Measurements from ENCODE around the gene MAPK1IP1L.
"Not testable (repeated sequence)": the region's sequence is repeated elsewhere in the genome, so short reads cannot be mapped to it uniquely, and the experiment has no call there.

MAPK1IP1L gene

GRCh38 chr14:55054098-55054497 lies 2.7 kb downstream of the MAPK1IP1L start:
- no peak for DNase-seq

GRCh38 chr14:55057919-55058318 lies 6.5 kb downstream of the MAPK1IP1L start:
- no peak for DNase-seq

- DNase-seq: no peak
Measured at GRCh38 chr14:55059333-55059732, 7.9 kb downstream of the MAPK1IP1L start.

GRCh38 chr14:55062517-55063351 lies 11.3 kb downstream of the MAPK1IP1L start:
- peak in 4 of 51 donors; percentile 3 to 16 (median 6) for DNase-seq

GRCh38 chr14:55064896-55065295 lies 13.4 kb downstream of the MAPK1IP1L start:
- not testable (repeated sequence) for DNase-seq

- DNase-seq: no peak
Measured at GRCh38 chr14:55065411-55065810, 14.0 kb downstream of the MAPK1IP1L start.

- DNase-seq: no peak
Measured at GRCh38 chr14:55066223-55066622, 14.8 kb downstream of the MAPK1IP1L start.

GRCh38 chr14:55070981-55071411 lies 19.5 kb downstream of the MAPK1IP1L start:
- no peak for DNase-seq

- peak in 31 of 51 donors; percentile 2 to 79 (median 36) for DNase-seq
Measured at GRCh38 chr14:55071870-55072640, 20.6 kb downstream of the MAPK1IP1L start.

GRCh38 chr14:55073856-55074255 lies 22.4 kb downstream of the MAPK1IP1L start:
- no peak for DNase-seq

- DNase-seq: no peak
Measured at GRCh38 chr14:55074662-55075061, 23.2 kb downstream of the MAPK1IP1L start.

GRCh38 chr14:55075628-55076175 lies 24.3 kb downstream of the MAPK1IP1L start:
- DNase-seq: no peak

GRCh38 chr14:55077170-55078151 lies 26.0 kb downstream of the MAPK1IP1L start:
- no peak for DNase-seq

- not testable (repeated sequence) for DNase-seq
Measured at GRCh38 chr14:55079961-55080360, 28.5 kb downstream of the MAPK1IP1L start.

GRCh38 chr14:55084401-55085059 lies 33.1 kb downstream of the MAPK1IP1L start:
- DNase-seq: no peak

- DNase-seq: no peak
Measured at GRCh38 chr14:55085060-55085660, 33.7 kb downstream of the MAPK1IP1L start.

GRCh38 chr14:55086938-55087337 lies 35.5 kb downstream of the MAPK1IP1L start:
- DNase-seq: no peak

GRCh38 chr14:55088356-55088755 lies 36.9 kb downstream of the MAPK1IP1L start:
- no peak for DNase-seq

- no peak for DNase-seq
Measured at GRCh38 chr14:55092341-55092740, 40.9 kb downstream of the MAPK1IP1L start.
